Neuronal stem cell (in vitro differentiated cells): ENCODE measurements around the gene HS3ST3A1.

Experiments
- DNase-seq: peaks from one replicate; pipeline ENCODE4 v3.0.0-alpha.2; 2013; ENCODE audit warnings: low spot score
- H2AFZ ChIP-seq: one replicate; pipeline ENCODE4 v1.6.1; 2013; ENCODE audit warnings: mild to moderate bottlenecking, low read length, inconsistent platforms
- H2AK5ac ChIP-seq: 2 replicates; pipeline ENCODE4 v1.6.1; 2013; ENCODE audit warnings: low read depth, mild to moderate bottlenecking, inconsistent platforms, low read length, moderate library complexity, mixed read lengths
- H2BK120ac ChIP-seq: 2 replicates; pipeline ENCODE4 v1.6.1; 2013; ENCODE audit warnings: low read depth, mild to moderate bottlenecking, inconsistent platforms, low read length, moderate library complexity, mixed read lengths
- H2BK12ac ChIP-seq: one replicate; pipeline ENCODE4 v1.6.1; 2013; ENCODE audit warnings: low read length, inconsistent platforms
- H2BK15ac ChIP-seq: 2 replicates; pipeline ENCODE4 v1.6.1; 2013; ENCODE audit warnings: mild to moderate bottlenecking, low read length, inconsistent platforms, mixed read lengths
- H2BK5ac ChIP-seq: one replicate; pipeline ENCODE4 v1.6.1; 2013; ENCODE audit warnings: inconsistent platforms, mild to moderate bottlenecking, low read length, moderate library complexity
- H3K14ac ChIP-seq: one replicate; pipeline ENCODE4 v1.6.1; 2013; ENCODE audit warnings: low read length, inconsistent platforms
- H3K18ac ChIP-seq: 2 replicates; pipeline ENCODE4 v1.6.1; 2013; ENCODE audit warnings: low read length, inconsistent platforms
- H3K23ac ChIP-seq: 2 replicates; pipeline ENCODE4 v1.6.1; 2013; ENCODE audit warnings: low read depth, mild to moderate bottlenecking, mixed read lengths, low read length, inconsistent platforms; ENCODE audit not compliant: poor library complexity
- H3K27ac ChIP-seq: replicated peaks from 3 replicates; pipeline ENCODE4 v1.5.1; 2013; ENCODE audit warnings: low read length, inconsistent platforms
- H3K27me3 ChIP-seq, 3 experiments: 2 replicates each; pipeline ENCODE4 v1.6.1; 2013; ENCODE audit warnings: low read length in 3 of 3, mild to moderate bottlenecking in 2 of 3, inconsistent platforms in 1 of 3, low read depth in 1 of 3, mixed read lengths in 1 of 3, moderate library complexity in 1 of 3; ENCODE audit not compliant: control insufficient read depth in 3 of 3, insufficient read depth in 3 of 3
- H3K36me3 ChIP-seq, 2 donors: replicated peaks in 1 of 2; 2 replicates each; pipeline ENCODE4 v1.6.1; 2013; ENCODE audit warnings: low read length in 2 of 2; ENCODE audit not compliant: control insufficient read depth in 2 of 2, insufficient read depth in 2 of 2
- H3K4ac ChIP-seq: 2 replicates; pipeline ENCODE4 v1.6.1; 2013; ENCODE audit warnings: inconsistent platforms, mild to moderate bottlenecking, low read length, moderate library complexity
- H3K4me1 ChIP-seq, 2 donors: 1 replicate in 1 of 2; 2 replicates in 1 of 2; pipeline ENCODE4 v1.6.1; 2013; ENCODE audit warnings: low read length in 2 of 2, low read depth in 1 of 2; ENCODE audit not compliant: control insufficient read depth in 2 of 2, insufficient read depth in 1 of 2
- H3K4me2 ChIP-seq: one replicate; pipeline ENCODE4 v1.6.1; 2013; ENCODE audit warnings: mild to moderate bottlenecking, low read length, inconsistent platforms; ENCODE audit not compliant: insufficient read depth, poor library complexity, severe bottlenecking
- H3K4me3 ChIP-seq, 2 donors: 2 replicates each; pipeline ENCODE4 v1.5.1; 2013; ENCODE audit warnings: low read length in 2 of 2, mild to moderate bottlenecking in 2 of 2, inconsistent platforms in 1 of 2, moderate library complexity in 1 of 2
- H3K79me1 ChIP-seq: one replicate; pipeline ENCODE4 v1.6.1; 2013; ENCODE audit warnings: low read depth, mild to moderate bottlenecking, inconsistent platforms, low read length, moderate library complexity
- H3K9ac ChIP-seq: one replicate; pipeline ENCODE4 v1.6.1; 2013; ENCODE audit warnings: mild to moderate bottlenecking, low read depth, low read length, inconsistent platforms; ENCODE audit not compliant: poor library complexity
- H3K9me3 ChIP-seq, 2 donors: replicated peaks in 1 of 2; 2 replicates each; pipeline versions ENCODE3 to v1.6.1; 2013; ENCODE audit warnings: low read length in 2 of 2, mild to moderate bottlenecking in 2 of 2, inconsistent platforms in 1 of 2, low read depth in 1 of 2, mixed read lengths in 1 of 2, moderate library complexity in 1 of 2; ENCODE audit not compliant: control insufficient read depth in 2 of 2, insufficient read depth in 1 of 2
- H4K8ac ChIP-seq: one replicate; pipeline ENCODE4 v1.6.1; 2013; ENCODE audit warnings: low read depth, mild to moderate bottlenecking, inconsistent platforms, low read length, moderate library complexity
- H4K91ac ChIP-seq: one replicate; pipeline ENCODE4 v1.6.1; 2013; ENCODE audit warnings: low read length, low read depth, mild to moderate bottlenecking, inconsistent platforms; ENCODE audit not compliant: poor library complexity
- whole genome bisulfite sequencing, 2 donors: extraction: QIAGEN DNeasy Blood & Tissue Kit; methylation state at CpG; one replicate each; pipeline ENCODE4 v1.1.7; 2013; ENCODE audit warnings: missing lambda C conversion rate in 2 of 2, mixed read lengths in 1 of 2; ENCODE audit not compliant: insufficient read length in 2 of 2, insufficient replicate concordance in 1 of 2; ENCODE audit errors: extremely low coverage in 2 of 2; 5-methylcytosine and 5-hydroxymethylcytosine counted together

Gene HS3ST3A1

GRCh38 chr17:13465678-13466077 is 136.1 kb downstream of the HS3ST3A1 start:
- H3K14ac ChIP-seq = no peak overlapping the region
- H3K4me1 ChIP-seq = no peaks in the 10 kb centered on the region
- DNase-seq = no peak
- no peak overlapping the region for H3K4ac ChIP-seq
- H4K8ac ChIP-seq = no peak overlapping the region
- no peak overlapping the region for H2AK5ac ChIP-seq
- no peak overlapping the region for H3K23ac ChIP-seq
- no peaks in the 10 kb centered on the region for H3K27me3 ChIP-seq
- H2BK12ac ChIP-seq = no peak overlapping the region
- no peaks in the 10 kb centered on the region for H3K36me3 ChIP-seq
- H4K91ac ChIP-seq = no peak overlapping the region
- H2BK120ac ChIP-seq = no peak overlapping the region
- no peaks in the 10 kb centered on the region for H3K9me3 ChIP-seq
- no peak overlapping the region for H3K4me2 ChIP-seq
- no peak overlapping the region for H3K27ac ChIP-seq
- no CpG with 5 or more reads among the region's 3 CpGs for WGBS, 2 donors
- no peak overlapping the region for H2BK5ac ChIP-seq
- no peaks in the 10 kb centered on the region for H3K79me1 ChIP-seq
- H3K4me3 ChIP-seq = no peak overlapping the region
- H2AFZ ChIP-seq = no peak overlapping the region
- H2BK15ac ChIP-seq = no peak overlapping the region
- H3K9ac ChIP-seq = no peak overlapping the region
- H3K18ac ChIP-seq = no peak overlapping the region

- Histone ChIP-seq H2BK15ac (no peak overlapping the region), H3K14ac (no peak overlapping the region), H4K8ac (no peak overlapping the region), H2AK5ac (no peak overlapping the region), H3K9ac (no peak overlapping the region), H3K27me3 (no peaks in the 10 kb centered on the region), H3K23ac (no peak overlapping the region), H2BK12ac (no peak overlapping the region), H3K79me1 (no peaks in the 10 kb centered on the region), H3K18ac (no peak overlapping the region), H3K4me1 (no peaks in the 10 kb centered on the region), H3K36me3 (no peaks in the 10 kb centered on the region), H3K27ac (no peak overlapping the region), H2BK120ac (no peak overlapping the region), H3K4me2 (no peak overlapping the region), H3K4ac (no peak overlapping the region), H2AFZ (no peak overlapping the region), H2BK5ac (no peak overlapping the region), H3K9me3 (no peaks in the 10 kb centered on the region), H4K91ac (no peak overlapping the region), H3K4me3 (no peak overlapping the region)
- no peak for DNase-seq
- no CpG with 5 or more reads among the region's 8 CpGs for WGBS, 2 donors
Measured at GRCh38 chr17:13462673-13463124, 139.0 kb downstream of the HS3ST3A1 start.

GRCh38 chr17:13462146-13462545 is 139.6 kb downstream of the HS3ST3A1 start:
- no peak overlapping the region for H3K18ac ChIP-seq
- no CpG with 5 or more reads among the region's 1 CpG for WGBS, 2 donors
- no peaks in the 10 kb centered on the region for H3K4me1 ChIP-seq
- H2AFZ ChIP-seq = no peak overlapping the region
- H3K23ac ChIP-seq = no peak overlapping the region
- no peak overlapping the region for H2BK12ac ChIP-seq
- H3K79me1 ChIP-seq = no peaks in the 10 kb centered on the region
- no peak overlapping the region for H2BK120ac ChIP-seq
- no peak overlapping the region for H3K4ac ChIP-seq
- no peak overlapping the region for H3K14ac ChIP-seq
- no peak overlapping the region for H3K27ac ChIP-seq
- H4K8ac ChIP-seq = no peak overlapping the region
- no peaks in the 10 kb centered on the region for H3K36me3 ChIP-seq
- no peaks in the 10 kb centered on the region for H3K9me3 ChIP-seq
- no peak overlapping the region for H3K4me3 ChIP-seq
- no peak overlapping the region for H3K4me2 ChIP-seq
- H3K27me3 ChIP-seq = no peaks in the 10 kb centered on the region
- DNase-seq = no peak
- no peak overlapping the region for H4K91ac ChIP-seq
- H3K9ac ChIP-seq = no peak overlapping the region
- H2BK15ac ChIP-seq = no peak overlapping the region
- no peak overlapping the region for H2BK5ac ChIP-seq
- no peak overlapping the region for H2AK5ac ChIP-seq

DNA sequence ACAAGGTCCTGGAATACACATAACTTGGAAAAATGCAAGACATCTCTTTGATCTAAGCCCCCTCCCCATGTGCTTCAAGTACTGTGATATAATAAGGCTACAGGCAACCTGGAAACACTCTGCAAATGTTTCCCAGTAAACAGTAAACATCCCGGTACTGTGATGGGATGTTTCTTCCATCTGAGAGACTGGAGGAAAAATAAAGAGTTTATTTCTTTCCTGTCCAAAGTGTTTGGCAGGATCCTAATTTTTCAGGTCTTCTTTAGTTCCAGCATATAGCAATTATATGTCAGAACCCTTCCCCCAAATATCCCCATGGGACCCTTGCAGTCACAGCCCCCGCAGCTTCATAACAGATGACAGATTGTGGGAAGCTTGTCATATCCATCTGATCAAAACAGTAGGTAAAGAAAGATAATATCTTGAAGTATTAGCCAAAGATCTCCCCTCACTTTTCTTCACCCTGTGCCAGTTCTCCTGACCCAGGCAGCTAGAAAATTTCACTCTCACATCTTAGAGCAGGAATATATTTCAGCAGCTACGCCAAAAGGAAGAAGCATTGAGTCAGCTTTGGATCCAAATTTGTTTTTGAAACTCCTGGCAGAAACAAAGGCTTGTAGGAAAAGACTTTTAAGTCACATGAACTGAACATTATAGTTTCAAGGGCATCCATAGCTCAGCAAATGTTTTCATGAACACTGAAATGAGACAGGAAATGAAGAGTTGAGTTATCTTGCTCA is 141.3 kb downstream of the HS3ST3A1 start:
- no peak overlapping the region for H3K9ac ChIP-seq
- no peaks in the 10 kb centered on the region for H3K9me3 ChIP-seq
- H3K14ac ChIP-seq = no peak overlapping the region
- no peak overlapping the region for H2BK120ac ChIP-seq
- no peak overlapping the region for H3K27ac ChIP-seq
- H3K4me3 ChIP-seq = no peak overlapping the region
- H3K4me2 ChIP-seq = no peak overlapping the region
- H3K4me1 ChIP-seq = no peaks in the 10 kb centered on the region
- H3K36me3 ChIP-seq = no peaks in the 10 kb centered on the region
- H4K8ac ChIP-seq = no peak overlapping the region
- H2BK12ac ChIP-seq = no peak overlapping the region
- H3K27me3 ChIP-seq = no peaks in the 10 kb centered on the region
- H3K4ac ChIP-seq = no peak overlapping the region
- H2BK5ac ChIP-seq = no peak overlapping the region
- H3K23ac ChIP-seq = no peak overlapping the region
- no peak for DNase-seq
- H2AFZ ChIP-seq = peak overlapping the region; percentile 24
- WGBS, 2 donors = no CpG with 5 or more reads among the region's 3 CpGs
- H2AK5ac ChIP-seq = no peak overlapping the region
- no peak overlapping the region for H3K18ac ChIP-seq
- H2BK15ac ChIP-seq = no peak overlapping the region
- no peaks in the 10 kb centered on the region for H3K79me1 ChIP-seq
- no peak overlapping the region for H4K91ac ChIP-seq
